ENCODE data around the gene LGI4.

DNA sequence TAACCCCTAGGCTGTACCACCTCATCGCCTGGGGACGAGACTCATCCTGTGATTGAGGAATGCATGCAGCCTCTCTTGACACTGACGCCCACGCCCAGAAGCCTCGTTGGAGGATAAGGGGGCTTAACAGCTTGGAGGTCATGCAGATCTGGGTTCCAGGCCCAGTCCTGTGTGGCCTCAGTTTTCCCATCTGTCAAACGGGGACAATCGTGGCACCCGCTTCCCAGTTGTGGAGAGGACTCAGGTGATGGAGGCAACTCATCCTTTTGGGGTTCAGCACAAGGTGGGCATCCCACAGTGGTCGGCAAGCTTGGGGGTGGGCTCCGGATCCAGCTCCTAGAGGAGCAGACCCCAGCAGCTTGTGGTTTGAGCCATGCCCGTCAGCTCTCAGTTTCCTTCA lies 1.4 kb upstream of the LGI4 start:
- TF ChIP-seq, protein P1, sequence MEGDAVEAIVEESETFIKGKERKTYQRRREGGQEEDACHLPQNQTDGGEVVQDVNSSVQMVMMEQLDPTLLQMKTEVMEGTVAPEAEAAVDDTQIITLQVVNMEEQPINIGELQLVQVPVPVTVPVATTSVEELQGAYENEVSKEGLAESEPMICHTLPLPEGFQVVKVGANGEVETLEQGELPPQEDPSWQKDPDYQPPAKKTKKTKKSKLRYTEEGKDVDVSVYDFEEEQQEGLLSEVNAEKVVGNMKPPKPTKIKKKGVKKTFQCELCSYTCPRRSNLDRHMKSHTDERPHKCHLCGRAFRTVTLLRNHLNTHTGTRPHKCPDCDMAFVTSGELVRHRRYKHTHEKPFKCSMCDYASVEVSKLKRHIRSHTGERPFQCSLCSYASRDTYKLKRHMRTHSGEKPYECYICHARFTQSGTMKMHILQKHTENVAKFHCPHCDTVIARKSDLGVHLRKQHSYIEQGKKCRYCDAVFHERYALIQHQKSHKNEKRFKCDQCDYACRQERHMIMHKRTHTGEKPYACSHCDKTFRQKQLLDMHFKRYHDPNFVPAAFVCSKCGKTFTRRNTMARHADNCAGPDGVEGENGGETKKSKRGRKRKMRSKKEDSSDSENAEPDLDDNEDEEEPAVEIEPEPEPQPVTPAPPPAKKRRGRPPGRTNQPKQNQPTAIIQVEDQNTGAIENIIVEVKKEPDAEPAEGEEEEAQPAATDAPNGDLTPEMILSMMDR (IDR thresholded peaks at IDR 0.05) = no peak
- no peak for TF ChIP-seq POLR2AphosphoS5 (IDR thresholded peaks at IDR 0.05)

All from sigmoid colon (tissue), 4 donors.